ENCODE results near the gene CDK4. TPM values are rescaled to one million over a fixed set of nuclear protein-coding genes. Genes with fewer than 3 reads are reported as not detected.

Gene CDK4
- total RNA-seq, 1 experiment from 2014 or later, result 218 TPM

GRCh38 chr12:57746025-57746424 is 6.1 kb downstream of the CDK4 start:
- no peak overlapping the region for H3K9ac ChIP-seq (ENCODE audit: extremely low read depth, insufficient read length, low read length)
- Mint-ChIP-seq H3K27me3 (ENCODE audit: low read depth) (peaks cover 24% of the 10 kb centered on the region), H3K4me1 (peaks cover 14 to 17% of the 10 kb centered on the region in 2 experiments), H3K36me3 (ENCODE audit: insufficient read depth in 1 of 3, low read depth in 3 of 3) (peaks cover 25 to 53% (median 50%) of the 10 kb centered on the region in 3 experiments; a peak in 6 of 7 replicates), H3K27ac (peak overlapping the region in 2 of 3 experiments; percentile 99; a peak in 2 of 7 replicates), H3K9me3 (no peaks in the 10 kb centered on the region), H3K4me3 (peak overlapping the region; percentile 86 to 92)
- no peak for DNase-seq
- no peaks in the 10 kb centered on the region for H4K20me1 ChIP-seq (ENCODE audit: control insufficient read depth, insufficient read depth, insufficient read length)
- H2AK5ac ChIP-seq (ENCODE audit: insufficient read length, low read length), result no peak overlapping the region
- H3K9me3 ChIP-seq (ENCODE audit: control insufficient read depth, low read depth, low read length), result no peaks in the 10 kb centered on the region
- no peak overlapping the region for H4K91ac ChIP-seq (ENCODE audit: insufficient read length, low read depth, low read length)
- no peak overlapping the region for H3K4ac ChIP-seq (ENCODE audit: low read depth, low read length)
- H2BK20ac ChIP-seq (ENCODE audit: low read depth, low read length, poor library complexity, severe bottlenecking), result no peak overlapping the region
- no peak overlapping the region for H2BK12ac ChIP-seq (ENCODE audit: insufficient read length, low read depth, low read length)
- H2BK15ac ChIP-seq (ENCODE audit: low read depth, low read length), result no peak overlapping the region
- no peak overlapping the region for H3K14ac ChIP-seq (ENCODE audit: insufficient read depth, low read length)
- peaks cover 4% of the 10 kb centered on the region for H3K27me3 ChIP-seq (ENCODE audit: insufficient read depth, low read length)
- H3K23ac ChIP-seq (ENCODE audit: insufficient read length, low read depth, low read length), result no peak overlapping the region
- H4K5ac ChIP-seq (ENCODE audit: insufficient read length, low read depth, low read length), result no peak overlapping the region
- no peak overlapping the region for H2AFZ ChIP-seq (ENCODE audit: low read length)
- H3K27ac ChIP-seq (ENCODE audit: insufficient read length, low read depth, low read length), result no peak overlapping the region
- TF ChIP-seq CTCF (conservative IDR thresholded peaks at IDR 0.05), result no peak
- peaks cover 6% of the 10 kb centered on the region for H3K23me2 ChIP-seq (ENCODE audit: insufficient read length, low read depth, low read length, poor library complexity, severe bottlenecking)
- H3K79me2 ChIP-seq (ENCODE audit: insufficient read depth, low read length), result peaks cover 5% of the 10 kb centered on the region; the same call in 1 of the 2 replicates
- peak overlapping the region; percentile 70 for H3K4me2 ChIP-seq (ENCODE audit: insufficient read depth, insufficient read length, low read length)
- H3K56ac ChIP-seq (ENCODE audit: insufficient read length, low read depth, low read length), result no peak overlapping the region
- no peak overlapping the region for H4K8ac ChIP-seq (replicated peaks; ENCODE audit: insufficient read length, low read depth, low read length)
- no peak overlapping the region for H2BK120ac ChIP-seq (ENCODE audit: low read depth, low read length, poor library complexity, severe bottlenecking)
- H3K79me1 ChIP-seq (ENCODE audit: insufficient read depth, low read depth, low read length, poor library complexity, severe bottlenecking), result no peaks in the 10 kb centered on the region
- WGBS (ENCODE audit: extremely low coverage, insufficient read length, low lambda C conversion rate), result no CpG with 5 or more reads among the region's 3 CpGs
- no peak overlapping the region for H3T11ph ChIP-seq (ENCODE audit: low read length)
- no peak overlapping the region for H2BK5ac ChIP-seq (ENCODE audit: insufficient read length, low read length)
- H3K18ac ChIP-seq (ENCODE audit: insufficient read length, low read depth, low read length), result no peak overlapping the region
- peaks cover 5% of the 10 kb centered on the region; the same call in 1 of the 2 replicates for H3K4me1 ChIP-seq (ENCODE audit: insufficient read depth, low read length)

Measured in H9 (cell line).